Effector memory CD4-positive, alpha-beta T cell (primary cell): ENCODE measurements around the gene PRMT1.
"Not testable (repeated sequence)": the region's sequence is repeated elsewhere in the genome, so short reads cannot be mapped to it uniquely, and the experiment has no call there.

Experiments
- DNase-seq, 3 donors: peaks; one replicate each; pipeline ENCODE4 v3.0.0-alpha.2; 2020
- H3K27ac ChIP-seq: 2 replicates; pipeline ENCODE4 v1.7.0; 2013; ENCODE audit warnings: mild to moderate bottlenecking, low read length, moderate library complexity; ENCODE audit not compliant: insufficient read depth, poor library complexity, severe bottlenecking
- H3K27me3 ChIP-seq: replicated peaks from 2 replicates; pipeline ENCODE4 v1.7.0; 2013; ENCODE audit warnings: mild to moderate bottlenecking, low read length; ENCODE audit not compliant: insufficient read depth, control insufficient read depth, poor library complexity, severe bottlenecking
- H3K36me3 ChIP-seq: 2 replicates; pipeline ENCODE4 v1.7.0; 2013; ENCODE audit warnings: mild to moderate bottlenecking, low read length, moderate library complexity; ENCODE audit not compliant: control insufficient read depth, insufficient read depth
- H3K4me1 ChIP-seq: 2 replicates; pipeline ENCODE4 v1.7.0; 2013; ENCODE audit warnings: low read length, mild to moderate bottlenecking; ENCODE audit not compliant: control insufficient read depth, insufficient read depth, poor library complexity, severe bottlenecking
- H3K4me3 ChIP-seq: 2 replicates; pipeline ENCODE4 v1.7.0; 2013; ENCODE audit warnings: low read length, low read depth, mild to moderate bottlenecking; ENCODE audit not compliant: insufficient read depth, poor library complexity, severe bottlenecking
- H3K9me3 ChIP-seq: 2 replicates; pipeline ENCODE4 v1.7.0; 2013; ENCODE audit warnings: mild to moderate bottlenecking, low read length, moderate library complexity; ENCODE audit not compliant: control insufficient read depth

PRMT1 gene

GRCh38 chr19:49719420-49719819, 42.3 kb downstream of the PRMT1 start:
- H3K9me3 ChIP-seq, H3K27ac ChIP-seq, H3K4me3 ChIP-seq, DNase-seq, H3K27me3 ChIP-seq, H3K4me1 ChIP-seq, H3K36me3 ChIP-seq: not testable (repeated sequence)

DNA sequence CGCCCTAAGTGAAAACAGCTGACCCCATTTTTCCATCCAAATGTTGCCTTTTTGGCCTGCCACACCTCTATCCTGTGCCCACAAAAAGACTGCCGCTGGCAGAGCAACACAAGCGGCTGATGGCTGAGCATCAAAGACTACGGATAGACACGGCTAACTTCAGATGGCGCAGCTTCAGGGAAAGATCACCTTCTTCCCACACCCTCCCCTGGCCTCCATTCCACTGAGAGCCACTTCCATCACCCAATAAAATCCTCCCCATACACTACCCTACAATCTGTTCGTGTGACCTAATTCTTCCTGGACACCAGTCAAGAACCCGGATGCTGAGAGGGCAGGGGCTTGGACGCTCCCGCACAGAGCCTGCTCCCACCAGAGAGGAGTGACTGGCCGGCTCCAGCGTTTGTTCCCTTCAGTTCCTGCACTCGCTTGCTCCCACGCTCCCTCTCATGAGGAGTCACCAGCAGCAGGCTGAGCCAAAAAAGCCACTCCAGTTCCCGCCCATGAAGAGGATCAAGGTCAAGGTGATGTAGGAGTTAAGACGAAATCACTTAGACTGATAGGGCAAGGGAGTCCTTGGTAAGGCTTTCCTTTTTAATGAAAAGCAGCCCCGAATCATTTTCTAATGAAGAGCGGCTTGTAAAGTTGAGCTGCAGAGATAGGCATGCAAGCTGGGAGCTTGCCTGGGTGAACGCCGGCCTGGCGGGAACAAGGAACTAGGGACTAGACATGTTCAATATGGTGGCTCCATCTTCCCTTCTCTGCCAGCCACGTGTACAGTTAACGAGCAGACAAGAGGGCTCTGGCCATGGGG, 50.4 kb downstream of the PRMT1 start:
- Histone ChIP-seq H3K9me3 (no peaks in the 10 kb centered on the region), H3K4me1 (no peaks in the 10 kb centered on the region), H3K4me3 (no peak overlapping the region), H3K36me3 (no peaks in the 10 kb centered on the region), H3K27ac (no peak overlapping the region), H3K27me3 (no peaks in the 10 kb centered on the region)
- DNase-seq = no peak

DNA sequence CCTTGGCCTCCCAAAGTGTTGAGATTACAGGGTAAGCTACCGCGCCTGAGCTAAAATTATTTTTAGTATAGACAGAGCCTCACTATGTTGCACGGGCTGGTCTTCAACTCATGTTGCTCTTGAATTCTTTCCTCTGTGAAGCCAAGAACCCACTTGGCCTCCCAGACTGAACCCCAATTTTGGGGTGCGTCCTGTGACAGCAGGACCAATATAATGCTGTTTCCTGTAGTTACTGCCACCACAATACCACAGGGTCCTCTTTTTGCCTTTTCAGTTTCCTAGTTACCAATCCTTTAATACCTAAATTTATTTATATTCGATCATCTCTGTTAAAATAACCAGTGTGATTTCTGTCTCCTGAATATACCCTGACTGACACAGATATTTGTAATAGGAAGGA, 53.1 kb downstream of the PRMT1 start:
- no peak for DNase-seq
- no peaks in the 10 kb centered on the region for H3K9me3 ChIP-seq
- no peaks in the 10 kb centered on the region for H3K27me3 ChIP-seq
- no peak overlapping the region for H3K4me3 ChIP-seq
- H3K27ac ChIP-seq = no peak overlapping the region
- no peaks in the 10 kb centered on the region for H3K4me1 ChIP-seq
- H3K36me3 ChIP-seq = no peaks in the 10 kb centered on the region
